Measurements from ENCODE around the gene CAPZB.

Gene CAPZB

DNA sequence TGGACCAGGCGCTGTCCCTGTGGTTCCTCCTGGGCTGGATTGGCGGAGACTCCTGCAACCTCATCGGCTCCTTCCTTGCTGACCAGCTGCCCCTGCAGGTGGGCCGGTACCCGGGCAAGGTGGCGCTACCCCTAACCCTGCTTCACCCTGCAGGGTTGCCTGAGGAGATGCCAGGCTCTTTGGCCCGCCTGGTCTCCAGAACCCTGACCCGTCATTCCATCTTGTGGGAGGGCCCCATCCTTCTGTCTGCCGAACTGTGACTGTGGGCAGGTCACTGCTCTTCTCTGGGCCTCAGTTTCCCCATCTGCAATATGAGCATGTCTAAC lies 160.7 kb downstream of the CAPZB start:
- DNase-seq = no peak

DNA sequence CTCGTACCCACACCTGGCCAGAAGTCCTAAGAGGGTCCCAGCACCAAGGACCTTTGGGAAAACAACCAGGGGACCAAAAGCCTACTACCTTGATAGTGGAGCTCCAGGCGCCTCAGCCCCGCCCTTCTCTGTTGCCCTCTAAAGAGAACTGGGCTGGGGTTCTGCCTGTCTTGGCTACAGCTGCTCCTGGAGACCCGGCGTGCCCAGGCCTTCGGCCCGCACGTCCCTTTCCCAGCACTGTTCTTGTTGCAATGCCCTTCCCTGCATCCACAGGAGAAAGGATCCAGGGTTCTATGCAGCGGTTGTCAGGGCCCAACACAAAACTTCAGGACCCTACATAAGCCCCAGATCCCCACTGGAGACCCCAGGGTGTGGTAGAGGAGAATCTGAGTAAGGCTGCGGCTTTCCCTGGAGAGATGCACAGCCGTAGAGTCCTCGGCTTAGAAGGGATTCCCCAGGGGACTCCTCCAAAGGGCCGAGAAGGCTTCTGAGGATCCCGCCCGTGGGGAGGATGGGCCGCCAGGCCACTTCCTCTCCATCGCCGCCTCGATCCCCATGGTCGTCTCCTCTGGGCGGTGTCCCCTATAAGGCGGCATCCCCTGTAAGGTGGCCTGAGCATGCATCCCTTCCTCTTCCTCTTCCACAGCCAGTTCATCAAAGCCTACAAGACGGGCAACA lies 161.2 kb downstream of the CAPZB start:
- DNase-seq = no peak

DNA sequence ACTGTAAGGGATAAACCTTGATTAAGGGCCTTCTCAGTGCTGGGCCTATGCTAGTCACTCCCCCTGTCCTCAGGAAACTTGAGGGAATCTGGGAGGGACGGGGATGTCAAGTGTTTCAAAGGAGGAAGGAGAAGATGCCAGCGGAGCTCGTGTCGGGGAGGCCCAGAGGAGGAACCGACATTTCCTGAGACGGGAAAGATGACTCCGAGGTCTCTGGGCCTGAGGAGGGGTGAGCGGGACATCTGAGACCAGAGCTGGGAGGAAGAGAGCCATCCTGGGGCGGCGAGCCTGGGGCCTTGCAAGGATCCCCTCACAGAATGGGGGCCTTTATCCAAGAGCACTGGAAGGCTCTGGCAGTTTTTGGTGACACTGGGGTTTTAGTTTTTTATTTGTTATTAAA lies 162.9 kb downstream of the CAPZB start:
- DNase-seq = no peak

DNA sequence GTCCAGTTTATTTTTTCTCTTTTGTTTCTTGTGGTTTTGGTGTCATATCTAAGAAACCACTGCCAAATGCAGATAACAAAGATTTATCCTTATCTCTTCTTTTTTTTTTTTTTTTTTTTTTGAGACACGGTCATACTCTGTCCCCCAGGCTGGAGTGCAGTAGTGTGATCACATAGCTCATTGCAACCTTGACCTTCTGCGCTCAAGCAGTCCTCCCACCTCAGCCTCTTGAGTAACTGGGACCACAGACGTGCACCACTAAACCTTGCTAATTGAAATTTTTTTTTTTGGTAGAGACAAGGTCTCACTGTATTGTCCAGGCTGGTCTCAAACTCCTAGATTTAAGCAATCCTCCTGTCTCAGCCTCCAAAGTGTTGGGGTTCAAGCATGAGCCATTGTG lies 164.3 kb downstream of the CAPZB start:
- no peak for DNase-seq

DNA sequence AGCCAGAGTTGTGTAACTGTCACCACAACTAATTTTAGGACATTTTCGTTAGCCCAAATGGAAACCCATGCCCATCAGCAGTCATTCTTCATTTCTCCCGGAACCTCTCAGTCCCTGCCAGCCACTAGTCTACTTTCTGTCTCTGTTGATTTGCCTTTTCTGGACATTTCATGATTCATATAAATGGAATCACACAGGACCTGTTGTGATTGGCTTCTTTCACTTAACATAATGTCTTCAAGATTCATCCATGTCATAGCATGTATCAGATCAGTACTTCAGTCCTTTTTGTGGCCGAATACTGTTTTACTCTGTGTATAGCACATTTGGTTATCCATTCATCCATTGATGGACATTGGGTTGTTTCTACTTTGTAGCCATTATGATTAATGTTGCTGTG lies 166.1 kb downstream of the CAPZB start:
- DNase-seq = no peak

DNA sequence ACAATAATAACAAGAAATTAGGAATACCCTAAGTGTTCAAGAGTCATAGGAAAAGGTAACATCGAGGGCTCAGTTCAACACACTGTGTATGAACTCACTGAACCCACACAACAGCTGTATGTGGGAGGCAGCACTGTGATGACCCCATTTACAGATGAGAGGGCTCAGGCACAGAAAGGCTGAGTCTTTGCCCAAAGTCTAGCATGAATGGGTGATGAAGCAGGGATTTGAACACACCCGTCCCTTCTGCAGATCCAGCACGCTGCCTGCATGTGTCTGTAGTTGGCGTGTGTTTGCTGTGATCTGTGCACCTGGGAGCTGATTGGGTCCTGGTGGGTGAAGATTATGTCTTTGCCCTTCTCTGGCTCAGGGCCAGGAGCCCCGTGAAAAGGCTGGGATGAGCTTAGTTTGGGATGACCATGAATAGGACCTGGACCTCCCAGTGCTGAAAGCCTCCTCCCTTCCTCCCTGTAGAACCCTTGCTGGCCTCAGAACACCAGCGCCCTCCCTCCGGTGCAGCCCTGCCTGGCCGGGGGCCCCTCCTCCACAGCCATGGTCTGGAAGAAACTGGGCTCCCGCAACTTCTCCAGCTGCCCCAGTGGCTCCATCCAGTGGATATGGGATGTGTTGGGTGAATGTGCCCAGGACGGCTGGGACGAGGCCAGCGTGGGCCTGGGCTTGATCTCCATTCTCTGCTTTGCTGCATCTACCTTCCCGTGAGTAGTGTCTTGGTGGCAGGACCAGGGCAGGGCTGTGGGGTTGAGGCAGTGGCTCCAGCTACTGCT lies 168.0 kb downstream of the CAPZB start:
- DNase-seq = no peak

DNA sequence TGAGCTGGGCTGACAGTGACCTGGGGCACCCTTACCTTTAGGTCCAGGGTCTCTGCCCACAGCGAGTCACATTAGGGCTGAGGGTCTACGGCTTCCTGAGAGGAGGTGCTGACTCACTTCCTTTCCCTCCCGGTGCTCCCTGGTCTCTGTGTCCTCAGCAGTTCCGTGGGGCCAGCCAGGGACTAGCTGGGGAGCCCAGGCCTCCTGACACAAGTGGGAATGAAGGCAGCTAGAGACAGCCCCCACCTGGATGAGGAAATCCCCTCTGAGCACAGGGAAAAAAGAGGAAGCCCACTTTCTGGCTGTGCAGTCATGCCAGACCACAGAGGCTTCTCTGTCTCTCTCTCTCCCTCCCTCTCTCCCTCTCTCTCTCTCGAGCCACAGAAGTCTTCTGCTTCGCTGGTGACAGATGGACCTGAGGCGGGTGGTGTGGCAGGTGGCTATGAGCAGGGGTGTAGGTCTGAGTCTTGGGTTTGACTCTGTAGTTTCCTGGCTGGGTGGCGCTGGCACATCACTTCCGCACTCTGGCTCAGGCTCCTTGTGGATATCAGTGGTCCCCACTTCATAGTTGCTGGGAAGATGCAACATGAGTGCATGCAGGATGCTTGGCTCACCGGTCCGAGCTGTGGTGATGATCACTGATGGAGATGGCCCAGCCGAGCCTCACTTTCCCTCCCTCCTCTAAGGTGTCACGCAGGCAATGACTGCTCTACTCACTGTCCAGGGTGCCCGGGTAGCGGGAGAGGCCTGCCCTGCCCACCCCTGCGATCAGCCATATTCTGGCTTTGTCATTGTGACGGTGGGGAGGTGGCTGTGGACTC lies 169.8 kb downstream of the CAPZB start:
- DNase-seq = no peak

DNA sequence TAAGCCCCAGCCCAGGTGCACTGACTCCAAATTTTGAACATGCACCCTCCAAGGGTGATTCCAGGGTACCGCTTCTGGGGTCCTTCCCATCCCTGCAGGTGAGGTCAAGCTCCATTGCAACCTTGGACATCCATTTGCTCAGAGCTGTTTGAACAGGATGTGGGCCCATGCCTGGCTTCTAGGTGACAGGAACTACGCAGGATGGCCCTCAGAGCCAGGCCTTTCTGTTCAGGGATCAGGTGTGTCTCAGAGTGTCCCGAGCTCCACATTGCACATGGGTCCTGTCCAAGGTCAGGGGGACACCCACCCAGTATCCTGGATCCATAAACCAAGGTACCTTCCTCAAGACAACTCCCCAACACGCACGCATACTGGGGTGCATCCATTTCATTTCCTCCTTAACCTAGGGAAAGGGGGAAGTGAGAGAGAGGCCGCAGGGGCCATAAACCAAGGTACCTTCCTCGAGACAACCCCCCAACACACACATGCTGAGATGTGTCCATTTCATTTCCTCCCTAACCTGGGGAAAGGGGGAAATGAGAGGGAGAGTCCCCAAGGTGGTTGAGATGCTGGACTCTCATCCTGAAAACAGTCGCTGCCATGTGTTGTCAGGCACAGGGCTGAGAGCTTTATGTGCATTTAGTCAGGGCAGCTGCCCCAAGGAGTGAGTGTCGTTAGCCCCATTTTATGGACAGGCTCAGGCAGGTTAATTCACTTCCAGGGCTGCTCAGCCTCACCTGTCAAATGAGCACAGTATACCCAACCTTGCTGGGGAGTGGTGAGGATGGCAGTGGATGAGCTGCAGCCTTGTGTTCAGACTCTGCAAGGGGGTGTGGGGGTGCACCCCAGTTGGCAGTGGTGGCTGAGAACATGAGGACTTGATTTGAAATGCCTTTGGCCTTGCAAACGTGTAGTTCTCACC lies 171.1 kb downstream of the CAPZB start:
- DNase-seq = no peak

DNA sequence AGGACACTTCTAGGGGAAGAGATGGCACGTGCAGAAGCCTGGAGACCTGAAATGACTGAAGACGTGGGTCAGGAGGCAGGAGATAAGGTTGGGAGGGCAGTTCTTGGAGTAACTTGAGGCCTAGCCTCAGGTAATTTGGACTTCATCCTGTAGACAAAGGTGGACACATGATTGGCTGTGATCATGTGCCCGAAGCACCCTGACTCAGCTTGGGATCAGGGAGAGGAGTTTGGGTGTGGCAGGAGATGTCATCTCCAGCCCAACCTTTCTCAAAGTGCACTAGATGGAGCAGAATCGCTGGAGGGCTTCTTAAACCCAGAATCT lies 171.7 kb downstream of the CAPZB start:
- no peak for DNase-seq

DNA sequence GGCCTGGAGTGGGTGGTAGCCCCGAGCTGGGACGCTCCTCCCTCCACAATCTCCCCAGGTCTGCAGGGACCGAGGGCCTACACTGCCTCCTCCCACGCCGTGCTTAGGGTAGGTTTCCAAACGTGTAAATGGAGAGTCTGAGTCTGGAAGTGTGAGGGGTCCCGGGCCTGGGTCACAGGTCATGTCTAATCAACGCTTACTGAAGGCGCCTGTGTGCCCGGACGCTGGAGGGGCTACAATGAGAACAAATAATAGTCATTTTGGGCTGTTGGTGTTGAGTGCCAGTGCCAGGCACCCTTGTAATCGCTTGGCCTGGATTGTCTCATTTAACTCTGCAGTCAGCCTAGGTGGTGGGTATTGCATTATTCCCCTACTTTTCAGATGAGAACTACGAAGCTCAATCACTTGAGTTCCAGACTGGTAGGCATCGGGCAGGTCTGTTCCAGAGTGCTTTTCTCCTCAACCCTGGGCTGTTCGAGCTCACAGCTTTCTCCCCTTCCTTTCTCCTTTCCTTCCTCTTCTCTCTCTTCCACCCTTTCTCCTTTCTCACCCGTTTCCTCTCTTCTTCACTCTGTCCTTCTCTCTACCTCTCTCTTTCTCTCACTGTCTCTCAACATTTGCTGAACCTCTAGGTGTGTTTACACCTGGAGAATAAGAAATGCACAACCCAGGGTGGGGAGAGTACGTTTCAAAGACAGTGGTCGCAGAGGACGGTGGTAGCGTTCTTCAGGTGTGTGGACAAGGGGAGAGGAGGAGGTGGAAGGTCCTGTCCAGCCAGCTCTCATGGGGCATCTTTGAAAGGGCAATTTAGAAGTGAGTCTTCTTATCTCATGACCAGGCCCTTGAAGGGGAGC lies 172.3 kb downstream of the CAPZB start:
- no peak for DNase-seq

DNA sequence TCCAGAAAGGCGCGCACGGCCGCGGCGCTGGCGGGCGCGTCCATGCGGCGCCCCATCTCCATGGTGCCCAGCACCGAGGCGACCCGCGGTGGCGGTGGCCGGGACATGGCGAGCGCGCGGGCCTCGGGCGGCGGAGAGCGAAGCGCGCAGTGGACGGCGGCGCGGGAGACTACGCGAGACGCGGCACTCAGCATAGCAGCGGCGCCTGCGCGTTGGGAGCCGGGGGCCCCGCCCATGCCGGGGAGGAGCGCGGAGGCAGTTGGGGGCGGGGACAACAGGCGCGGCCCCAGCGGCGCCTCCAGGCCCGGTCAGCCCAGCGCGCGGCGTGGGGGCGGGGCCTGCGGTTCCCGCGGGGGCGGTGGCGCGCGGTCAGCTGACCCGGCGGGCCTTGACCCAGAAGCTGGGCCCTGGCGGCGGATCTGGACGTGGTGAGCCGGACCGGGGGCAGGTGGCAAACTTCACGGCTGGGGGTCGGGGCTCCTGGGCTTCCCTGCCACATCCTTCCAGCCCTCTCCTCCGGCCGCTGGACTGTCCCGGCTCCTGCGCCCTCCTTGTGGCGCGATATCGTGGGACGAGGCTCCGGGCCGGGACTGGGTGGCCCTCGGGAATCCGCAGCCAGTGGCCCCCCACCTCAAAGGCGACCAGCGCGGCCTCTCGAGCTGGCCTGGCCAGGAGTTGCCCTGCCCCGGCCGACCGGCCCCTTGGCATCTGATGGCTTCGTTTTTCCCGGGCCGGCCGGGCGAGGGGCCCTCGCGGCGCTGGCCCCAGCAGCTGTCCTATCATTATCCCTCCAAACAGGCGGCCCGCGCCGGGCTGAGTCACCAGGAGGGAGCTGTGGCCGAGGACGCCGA lies 173.2 kb downstream of the CAPZB start, which contains the start of the genes AKR7A2 and SLC66A1:
AKR7A2 (minus strand) TSS at position 214 of the 851 bp plus-strand sequence; CDS start at position 194, 20 bp downstream.
SLC66A1 (plus strand) TSS at position 396 of the 851 bp plus-strand sequence. CDS start 5,352 bp downstream, outside the sequence.
- DNase-seq = peak; percentile 85

DNA sequence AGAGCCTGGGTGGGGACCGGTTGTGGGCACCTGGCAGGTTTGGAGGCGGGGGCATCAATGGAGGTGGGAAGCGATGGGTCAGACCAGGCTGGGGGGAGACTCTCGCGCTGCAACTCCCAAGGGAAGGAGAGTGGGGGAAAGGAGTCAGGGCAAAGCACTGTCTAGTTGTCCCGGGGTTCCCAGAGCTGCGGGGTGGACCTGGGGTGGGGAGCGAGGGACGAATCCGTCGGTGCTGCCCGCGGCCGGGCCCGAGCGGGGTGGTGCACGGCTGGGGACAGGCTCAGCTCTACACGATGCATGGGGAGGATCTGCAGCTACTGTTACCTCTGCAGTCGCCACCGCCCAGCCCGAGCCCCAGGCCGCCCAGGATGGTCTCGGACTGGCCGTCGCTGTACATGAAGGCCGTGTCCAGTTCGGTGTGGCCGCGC lies 173.8 kb downstream of the CAPZB start:
- no peak for DNase-seq

DNA sequence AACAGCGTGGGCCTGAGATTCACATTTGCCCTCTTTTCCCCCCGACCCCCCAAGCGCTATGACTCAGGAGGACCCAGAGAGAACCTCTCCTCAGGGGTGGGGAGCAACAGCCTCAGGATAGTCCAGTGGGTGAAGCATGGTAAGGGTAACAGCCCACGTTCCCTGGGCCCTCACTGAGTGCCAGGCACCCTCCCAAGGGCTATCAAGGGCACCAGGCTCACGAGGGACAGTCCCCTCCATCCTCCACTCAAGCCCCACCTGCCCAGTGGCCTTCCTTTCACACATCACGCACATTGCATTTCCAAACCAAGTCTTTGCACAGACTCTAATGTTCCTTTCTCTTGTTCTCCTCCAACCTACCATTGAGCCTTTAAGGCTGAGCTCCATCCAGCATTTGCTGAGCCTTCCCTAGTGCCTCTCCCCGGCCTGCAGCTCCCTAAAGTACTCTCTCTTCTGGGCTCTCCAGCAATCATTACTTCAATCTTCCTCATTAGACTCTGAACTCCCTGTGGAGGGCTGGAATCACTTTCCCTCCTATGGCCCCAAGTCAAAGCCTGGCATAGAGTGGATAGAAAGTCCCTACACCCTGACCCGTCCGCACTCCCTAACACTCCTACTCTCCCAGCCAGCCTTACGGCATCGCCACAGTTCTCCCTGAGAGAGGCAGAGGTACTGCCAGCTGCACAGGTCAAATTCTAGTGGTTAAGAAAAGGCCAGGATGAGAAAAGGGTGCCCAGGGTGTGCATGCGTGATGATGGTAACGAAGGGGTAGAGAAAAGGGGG lies 174.4 kb downstream of the CAPZB start:
- DNase-seq = no peak

DNA sequence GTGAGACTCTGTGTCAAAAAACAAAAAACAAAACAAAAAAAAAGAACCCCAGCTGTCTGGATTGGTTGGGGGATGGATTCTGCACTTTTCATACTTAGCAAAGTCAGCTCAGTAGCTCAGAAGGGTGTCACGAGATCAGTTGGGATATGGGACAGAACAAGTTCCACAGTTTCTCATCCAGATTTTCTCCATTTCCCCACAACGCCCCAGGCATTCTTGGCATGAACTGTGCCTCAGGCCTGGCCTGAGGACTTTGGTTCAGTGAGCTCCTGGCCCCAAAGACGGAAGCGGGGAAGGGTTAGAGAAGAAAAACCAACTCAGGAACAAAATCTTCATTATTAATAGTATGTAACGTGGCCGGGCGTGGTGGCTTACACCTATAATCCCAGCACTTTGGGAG lies 175.3 kb downstream of the CAPZB start:
- DNase-seq = no peak

DNA sequence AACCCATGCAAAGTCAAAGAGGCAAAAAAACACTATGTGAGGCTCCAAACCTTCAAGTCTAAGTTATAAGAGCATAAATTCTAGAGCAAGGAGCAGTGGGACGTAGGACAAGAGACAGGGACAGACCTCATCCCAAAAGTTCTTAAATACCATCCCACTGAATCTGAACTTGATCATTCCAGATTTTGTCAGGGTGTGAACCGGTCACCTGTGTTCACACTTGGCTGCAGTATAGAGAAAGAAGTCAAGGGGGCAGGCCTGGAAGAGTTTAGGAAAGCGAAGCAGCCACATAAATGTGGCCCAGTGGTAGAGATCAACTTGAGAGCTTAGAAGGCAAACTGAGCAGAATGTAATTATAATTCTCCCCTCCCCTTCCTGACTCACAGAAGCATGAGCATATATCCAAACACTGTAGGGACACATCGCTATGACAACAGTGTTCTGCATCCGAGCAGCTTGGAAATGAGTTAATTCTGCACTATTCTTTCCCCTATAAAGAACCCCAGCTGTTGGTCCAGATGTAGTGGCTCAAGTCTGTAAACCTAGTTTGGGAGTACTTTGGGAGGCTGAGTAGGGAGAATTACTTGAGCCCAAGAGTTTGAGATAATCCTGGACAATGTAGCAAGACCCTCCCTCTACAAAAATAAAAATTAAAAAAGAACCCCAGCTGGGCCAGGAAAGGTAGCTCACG lies 176.1 kb downstream of the CAPZB start:
- no peak for DNase-seq

DNA sequence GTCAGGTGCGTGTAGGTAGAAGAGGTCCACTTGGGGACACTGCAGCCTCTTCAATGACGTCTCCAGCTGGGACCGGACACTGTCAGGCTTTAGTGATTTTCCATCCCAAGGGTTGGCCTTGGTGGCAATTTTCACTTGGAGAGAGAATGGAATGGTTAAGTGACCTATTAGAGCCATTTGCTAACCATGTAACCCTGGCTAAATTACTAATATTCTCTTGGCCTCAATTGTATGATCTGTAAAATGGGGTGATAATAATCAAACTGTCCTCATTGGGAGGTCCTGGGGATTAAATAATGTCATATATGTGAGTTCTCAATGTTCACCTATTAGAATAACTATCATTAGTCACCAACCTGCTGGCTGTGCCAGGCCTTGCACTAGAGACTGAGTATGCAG lies 176.8 kb downstream of the CAPZB start:
- no peak for DNase-seq

DNA sequence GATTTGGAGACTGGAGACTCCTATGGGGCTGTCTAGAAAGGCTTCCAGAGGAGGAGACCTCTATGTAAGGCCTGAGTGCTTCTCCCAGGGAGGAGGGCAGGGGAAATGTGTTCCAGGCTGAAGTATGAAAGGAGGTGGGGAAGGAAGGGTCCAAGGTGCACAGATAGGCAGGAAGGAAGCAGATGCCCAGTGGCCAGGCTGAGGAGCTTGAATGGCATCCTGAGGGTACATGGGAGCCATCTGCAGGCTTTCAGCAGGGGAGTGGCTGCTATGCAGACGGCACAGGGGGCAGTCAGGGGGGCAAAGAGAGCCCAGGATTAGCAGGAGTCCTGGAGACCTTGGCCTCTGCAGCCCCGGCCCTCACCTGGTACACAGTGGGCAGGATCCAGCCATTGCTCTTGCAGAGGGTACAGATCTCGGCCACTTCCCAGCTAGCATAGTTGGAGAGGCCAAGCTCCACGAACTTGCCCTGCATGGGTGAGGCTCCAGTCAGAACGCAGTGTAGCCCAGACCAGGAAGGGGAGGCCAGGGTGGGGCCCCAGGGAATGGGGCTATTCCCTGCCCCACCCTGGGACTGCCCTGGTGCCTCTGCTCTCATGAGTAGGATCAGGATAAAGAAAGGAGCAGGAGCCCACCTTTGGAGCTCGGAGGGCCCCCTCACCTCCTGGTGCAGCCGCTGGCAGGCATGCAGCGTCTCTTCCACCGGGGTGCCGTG lies 177.4 kb downstream of the CAPZB start:
- no peak for DNase-seq

DNA sequence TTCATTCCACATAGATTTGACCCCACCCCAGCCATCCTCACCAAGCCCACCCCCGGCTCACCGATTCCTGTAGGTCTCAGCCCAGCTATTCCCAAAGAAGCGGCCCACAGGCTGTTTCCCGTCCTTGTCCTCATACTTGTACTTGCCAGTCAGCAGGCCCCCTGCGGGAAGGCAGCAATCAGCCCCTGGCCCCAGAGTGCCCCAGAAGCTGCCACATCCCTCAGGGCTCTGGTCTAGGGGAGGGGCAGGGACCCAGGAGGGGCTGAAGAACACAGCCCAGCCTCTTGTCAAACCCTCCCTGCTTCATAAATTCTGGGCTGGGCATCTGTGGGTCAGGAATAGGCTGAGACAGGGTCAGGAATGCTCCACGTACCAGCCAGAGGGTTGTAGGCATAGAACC lies 178.4 kb downstream of the CAPZB start:
- DNase-seq = no peak

DNA sequence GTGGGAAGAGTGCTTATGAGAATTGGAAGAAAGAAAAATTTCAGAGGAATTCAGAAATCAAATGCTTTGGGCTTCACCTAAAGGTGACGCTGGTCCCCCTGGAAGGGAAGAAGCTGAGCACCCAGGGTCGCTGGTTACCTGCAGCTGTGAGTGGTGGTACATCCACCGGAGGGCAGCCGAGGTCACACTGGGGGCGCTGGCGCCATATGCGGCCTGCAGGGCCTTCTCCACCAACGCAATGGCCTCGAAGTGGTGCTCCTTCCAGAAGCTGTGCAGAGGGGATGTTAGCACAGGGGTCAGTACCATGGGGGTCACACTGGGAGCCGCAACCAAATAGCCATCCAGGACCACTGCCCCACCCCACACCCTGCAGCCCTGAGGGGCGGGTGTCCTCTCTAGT lies 179.5 kb downstream of the CAPZB start:
- DNase-seq = no peak
